ENCODE results near the gene PCDH20. TPM values are rescaled to one million over a fixed set of nuclear protein-coding genes. Genes with fewer than 3 reads are reported as not detected.
A peak's percentile ranks its signal among the peaks of the same experiment; 100 is the strongest.

PCDH20 gene
- total RNA-seq, 1 donor from 2014 or later = 7.2 TPM

- H3K9me3 Mint-ChIP-seq = no peaks in the 10 kb centered on the region
- DNase-seq (ENCODE audit: extremely low spot score, unreplicated experiment) = no peak
- peak overlapping the region; percentile 35 for H3K4me3 Mint-ChIP-seq
- peaks cover 54% of the 10 kb centered on the region for H3K27me3 Mint-ChIP-seq
- H3K27ac Mint-ChIP-seq = no peak overlapping the region
- no peaks in the 10 kb centered on the region for H3K36me3 Mint-ChIP-seq
- H3K4me1 Mint-ChIP-seq (ENCODE audit: unreplicated experiment) = peaks cover 28% of the 10 kb centered on the region
- TF ChIP-seq CTCF (conservative IDR thresholded peaks at IDR 0.05) = no peak
Observed at GRCh38 chr13:61417086-61417570, 1.5 kb upstream of the PCDH20 start.

- no peak for TF ChIP-seq CTCF (conservative IDR thresholded peaks at IDR 0.05)
- Mint-ChIP-seq H3K27ac (no peak overlapping the region), H3K27me3 (peaks cover 64% of the 10 kb centered on the region), H3K4me3 (peak overlapping the region; percentile 91), H3K9me3 (no peaks in the 10 kb centered on the region), H3K4me1 (ENCODE audit: unreplicated experiment) (peaks cover 22% of the 10 kb centered on the region), H3K36me3 (no peaks in the 10 kb centered on the region)
- DNase-seq (ENCODE audit: extremely low spot score, unreplicated experiment) = peak; percentile 76
Observed at GRCh38 chr13:61415058-61415721, 459 bp downstream of the PCDH20 start.

- DNase-seq (ENCODE audit: extremely low spot score, unreplicated experiment) = no peak
- no peaks in the 10 kb centered on the region for H3K36me3 Mint-ChIP-seq
- TF ChIP-seq CTCF (conservative IDR thresholded peaks at IDR 0.05) = no peak
- no peaks in the 10 kb centered on the region for H3K9me3 Mint-ChIP-seq
- peak overlapping the region; percentile 91 for H3K4me3 Mint-ChIP-seq
- H3K27me3 Mint-ChIP-seq = peaks cover 64% of the 10 kb centered on the region
- H3K27ac Mint-ChIP-seq = no peak overlapping the region
- peaks cover 22% of the 10 kb centered on the region for H3K4me1 Mint-ChIP-seq (ENCODE audit: unreplicated experiment)
Observed at GRCh38 chr13:61414686-61415057, 977 bp downstream of the PCDH20 start.

- Mint-ChIP-seq H3K4me1 (ENCODE audit: unreplicated experiment) (peaks cover 22% of the 10 kb centered on the region), H3K4me3 (peak overlapping the region; percentile 91), H3K27ac (no peak overlapping the region), H3K27me3 (peaks cover 64% of the 10 kb centered on the region), H3K36me3 (no peaks in the 10 kb centered on the region), H3K9me3 (no peaks in the 10 kb centered on the region)
- TF ChIP-seq CTCF (conservative IDR thresholded peaks at IDR 0.05) = no peak
- DNase-seq (ENCODE audit: extremely low spot score, unreplicated experiment) = no peak
Observed at GRCh38 chr13:61413572-61414535, 1.8 kb downstream of the PCDH20 start.

GRCh38 chr13:61410669-61411297 lies 4.9 kb downstream of the PCDH20 start:
- peaks cover 13% of the 10 kb centered on the region for H3K4me1 Mint-ChIP-seq (ENCODE audit: unreplicated experiment)
- H3K9me3 Mint-ChIP-seq = no peaks in the 10 kb centered on the region
- H3K27me3 Mint-ChIP-seq = peaks cover 47% of the 10 kb centered on the region
- H3K36me3 Mint-ChIP-seq = no peaks in the 10 kb centered on the region
- H3K27ac Mint-ChIP-seq = no peak overlapping the region
- peak; percentile 83 for TF ChIP-seq CTCF (conservative IDR thresholded peaks at IDR 0.05)
- no peak for DNase-seq (ENCODE audit: extremely low spot score, unreplicated experiment)
- H3K4me3 Mint-ChIP-seq = no peak overlapping the region

All from type B pancreatic cell (in vitro differentiated cells).